Stimulated activated CD8-positive, alpha-beta memory T cell treated with anti-CD3 and anti-CD28 coated beads, Interleukin-12 subunit alpha, Interleukin-12 subunit beta, amount 100 ng/mL, for 24 hours (primary cell): ENCODE results near the gene PIEZO2.

Experiments used
- DNase-seq: peaks from one replicate; pipeline ENCODE4 v3.0.0-alpha.2; 2020; ENCODE audit errors: extremely low read depth

The PIEZO2 gene

DNA sequence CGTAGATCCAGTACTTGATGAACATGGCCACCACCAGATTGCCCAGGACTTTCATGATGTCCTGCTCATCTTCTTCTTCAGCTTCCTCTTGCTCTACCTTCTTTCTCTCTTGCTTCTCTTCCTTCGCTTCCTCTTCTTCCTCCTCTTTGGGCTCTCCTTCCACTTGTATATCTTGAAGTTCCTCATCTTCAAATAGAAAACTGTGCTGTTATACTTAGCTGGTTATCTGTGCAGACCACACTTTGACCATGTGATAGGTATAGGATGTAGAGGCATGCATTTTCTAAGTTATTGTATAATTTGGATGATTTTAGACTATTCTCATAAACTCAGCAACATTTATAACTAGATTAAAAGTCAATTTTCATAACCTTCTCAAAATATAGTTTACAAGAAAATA lies 360.2 kb downstream of the PIEZO2 start:
- DNase-seq: no peak

- peak; percentile 67 for DNase-seq
Measured at GRCh38 chr18:10787293-10787901, 362.0 kb downstream of the PIEZO2 start.

DNA sequence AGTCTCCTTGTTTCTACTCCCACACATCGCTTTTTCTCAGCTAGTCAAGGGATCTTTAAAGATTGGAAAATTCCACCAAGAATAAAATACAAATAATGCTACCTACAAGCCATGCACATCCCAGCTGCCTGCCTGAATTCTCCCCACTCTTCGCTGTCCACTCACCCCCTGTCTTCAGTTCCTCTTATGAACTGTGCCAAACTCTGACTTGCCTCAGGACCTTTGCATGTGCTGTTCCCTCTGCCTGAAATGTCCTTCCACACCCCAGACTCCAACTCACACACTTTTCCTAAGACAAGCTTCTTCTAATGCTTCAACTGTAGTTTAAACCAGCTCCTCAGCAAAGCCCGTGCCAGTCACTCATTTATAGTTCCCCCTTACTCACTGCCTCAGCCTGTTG lies 363.6 kb downstream of the PIEZO2 start:
- no peak for DNase-seq

DNA sequence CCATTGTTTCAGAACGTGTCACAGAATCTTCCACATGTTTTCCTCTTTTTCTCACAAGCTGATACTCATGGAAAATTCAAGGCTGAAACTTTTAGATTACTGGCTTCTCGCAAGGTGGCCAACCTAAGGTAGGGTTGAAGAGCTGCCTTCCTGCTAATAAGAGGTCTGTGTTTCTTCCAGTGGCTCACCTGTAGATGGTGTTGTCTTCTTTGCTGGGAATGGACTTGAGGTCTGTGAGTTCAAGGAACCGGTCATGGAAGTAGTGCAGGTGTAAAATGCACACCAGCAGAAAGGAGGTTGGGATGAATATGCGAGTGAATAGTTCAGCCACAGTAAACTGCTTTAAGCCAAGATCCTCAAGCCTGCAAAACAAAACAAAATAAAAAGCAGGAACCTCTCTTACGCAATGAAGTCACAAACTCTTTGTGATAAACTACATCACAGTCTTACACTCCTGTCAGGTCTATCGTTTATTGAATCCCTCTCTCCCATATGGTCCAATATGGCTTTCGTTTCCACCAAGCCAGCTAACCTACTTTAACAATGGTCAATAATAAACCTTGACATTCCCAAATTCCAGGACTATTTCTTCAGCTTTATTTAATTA lies 364.7 kb downstream of the PIEZO2 start:
- DNase-seq: no peak

- no peak for DNase-seq
Measured at GRCh38 chr18:10783941-10784340, 365.4 kb downstream of the PIEZO2 start.

GRCh38 chr18:10776493-10776892 lies 372.9 kb downstream of the PIEZO2 start:
- no peak for DNase-seq

GRCh38 chr18:10775026-10775425 lies 374.3 kb downstream of the PIEZO2 start:
- no peak for DNase-seq

- DNase-seq: no peak
Measured at GRCh38 chr18:10771053-10771709, 378.2 kb downstream of the PIEZO2 start.

GRCh38 chr18:10770264-10770663 lies 379.1 kb downstream of the PIEZO2 start:
- no peak for DNase-seq

GRCh38 chr18:10768221-10768620 lies 381.1 kb downstream of the PIEZO2 start:
- no peak for DNase-seq

- no peak for DNase-seq
Measured at GRCh38 chr18:10767658-10768057, 381.7 kb downstream of the PIEZO2 start.

- DNase-seq: no peak
Measured at GRCh38 chr18:10760986-10761385, 388.4 kb downstream of the PIEZO2 start.

DNA sequence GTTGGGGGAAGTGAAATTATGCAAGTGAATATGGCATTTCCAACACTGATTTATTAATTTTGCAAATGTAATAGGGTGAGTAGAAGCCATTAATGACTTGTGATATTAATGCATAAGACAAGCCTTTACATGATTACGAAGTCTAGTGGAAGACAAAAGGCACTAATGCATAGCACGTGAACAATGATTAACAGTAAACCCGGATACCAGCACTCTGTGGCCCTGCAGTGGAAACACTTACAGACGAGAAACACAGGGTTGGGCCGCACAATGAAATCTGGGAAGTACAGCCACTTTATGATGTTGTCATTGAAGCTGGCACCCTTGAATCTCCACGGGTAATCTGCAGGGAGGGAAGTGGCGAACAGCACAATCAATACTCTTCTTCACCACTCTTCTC lies 390.1 kb downstream of the PIEZO2 start:
- no peak for DNase-seq

DNA sequence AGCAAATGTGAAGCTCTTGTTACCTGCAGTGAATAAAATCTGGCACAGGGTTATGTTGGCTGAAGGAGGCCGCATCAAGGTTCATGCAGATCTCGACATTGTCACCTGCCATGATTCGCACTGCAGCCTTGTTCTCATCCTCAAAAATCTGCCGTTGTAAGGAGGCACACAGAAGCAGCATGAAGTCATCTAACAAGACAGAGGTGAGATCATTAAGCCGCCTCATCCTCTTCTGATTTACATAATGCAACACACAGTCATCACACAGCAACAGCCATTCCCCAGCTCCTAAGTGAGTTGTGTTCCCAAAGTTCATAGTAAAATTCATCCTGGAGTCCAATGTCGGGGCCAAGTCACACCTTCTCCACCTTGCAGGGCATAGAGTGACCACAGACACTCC lies 391.4 kb downstream of the PIEZO2 start:
- no peak for DNase-seq

- no peak for DNase-seq
Measured at GRCh38 chr18:10757349-10757748, 392.0 kb downstream of the PIEZO2 start.

GRCh38 chr18:10755855-10756254 lies 393.5 kb downstream of the PIEZO2 start:
- DNase-seq: no peak

DNA sequence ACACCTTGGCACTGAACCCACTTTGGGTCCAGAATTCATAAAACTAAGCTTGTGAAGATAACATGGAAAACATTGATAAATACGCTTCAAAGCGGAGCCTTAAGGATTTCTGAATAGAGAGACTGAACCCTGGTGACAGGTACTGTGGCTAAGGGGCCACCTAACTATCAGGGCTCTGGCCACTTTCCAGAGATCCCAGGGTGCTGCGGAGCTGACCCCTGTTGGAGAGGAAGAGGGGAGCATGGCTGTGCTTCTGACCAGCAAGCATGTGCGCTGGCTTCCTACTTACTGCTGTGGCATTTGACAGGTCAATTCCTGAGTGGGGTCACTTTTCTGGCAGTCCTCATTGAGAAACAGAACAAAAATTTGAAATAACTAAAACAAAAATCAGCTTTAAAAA lies 395.2 kb downstream of the PIEZO2 start:
- no peak for DNase-seq

DNA sequence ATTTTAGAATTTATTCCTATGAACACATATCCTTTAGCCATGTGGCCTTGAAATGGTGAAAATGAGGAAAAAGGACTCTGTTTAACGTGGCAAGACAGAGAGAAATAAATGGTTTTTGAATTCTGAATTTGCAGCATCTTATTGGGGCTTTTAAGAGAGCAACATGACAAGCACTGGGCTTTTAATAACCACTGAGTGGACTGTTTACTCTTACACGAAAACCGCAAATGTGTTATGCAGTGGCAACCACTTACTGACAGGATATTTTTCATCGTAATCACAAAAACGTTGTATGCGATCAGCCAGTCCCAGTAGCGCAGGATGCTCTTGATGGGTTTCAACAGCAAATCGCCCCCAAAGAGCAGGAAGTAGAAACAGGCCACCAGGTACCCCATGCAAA lies 397.0 kb downstream of the PIEZO2 start:
- DNase-seq: no peak

GRCh38 chr18:10751653-10752052 lies 397.7 kb downstream of the PIEZO2 start:
- no peak for DNase-seq

- no peak for DNase-seq
Measured at GRCh38 chr18:10750191-10751035, 399.0 kb downstream of the PIEZO2 start.

GRCh38 chr18:10748641-10749040 lies 400.7 kb downstream of the PIEZO2 start:
- no peak for DNase-seq

DNA sequence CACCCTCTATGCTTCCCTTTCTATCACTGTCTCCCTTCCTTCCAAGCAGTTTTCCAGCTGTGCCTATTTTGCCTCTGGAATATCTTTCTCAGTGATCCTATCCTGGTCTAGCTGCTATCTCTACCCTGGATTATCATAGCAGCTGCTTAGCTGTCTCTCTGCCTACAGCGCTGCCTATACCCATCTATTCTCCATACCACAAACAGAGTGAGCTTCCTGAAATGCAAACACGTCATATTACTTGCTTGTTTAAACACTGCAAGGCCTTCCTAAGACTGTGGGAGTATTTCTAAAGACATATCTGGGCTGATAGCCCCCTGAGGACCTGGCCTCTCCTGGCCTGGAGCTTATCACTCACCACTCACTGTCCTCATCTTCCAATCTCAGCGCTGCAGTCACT lies 403.4 kb downstream of the PIEZO2 start:
- DNase-seq: no peak

DNA sequence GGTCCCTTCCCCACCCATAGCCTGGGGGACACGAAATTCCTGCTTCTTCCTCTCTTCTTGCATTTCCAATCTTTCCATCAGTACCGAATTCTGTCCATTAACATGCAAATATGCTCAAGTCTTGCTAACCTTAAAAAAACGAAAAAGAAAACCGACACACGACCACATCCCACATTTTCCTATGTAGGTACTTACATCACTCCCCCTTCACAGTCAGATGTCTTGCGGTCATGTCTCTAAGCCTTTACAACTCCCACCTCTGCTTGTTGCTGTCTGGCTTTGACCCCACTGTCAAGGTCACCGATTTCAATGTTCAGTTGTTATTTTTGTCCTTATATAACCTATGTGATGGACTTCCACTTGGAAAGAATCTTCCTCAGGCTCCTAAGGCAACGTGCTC lies 404.1 kb downstream of the PIEZO2 start:
- no peak for DNase-seq
